ENCODE data around the gene HIC1.

Gene HIC1

GRCh38 chr17:2102931-2103809 lies 48.3 kb downstream of the HIC1 start:
- in situ Hi-C loops (cut with MboI; ENCODE audit: low sequenced_read_pairs, unreplicated experiment) = no loop called here
- no peak for DNase-seq (ENCODE audit: low spot score)
- TF ChIP-seq CTCF (IDR thresholded peaks at IDR 0.05; ENCODE audit: borderline replicate concordance, control extremely low read depth, extremely low read depth, insufficient read depth, missing control alignments) = no peak

GRCh38 chr17:2105663-2106062 lies 50.8 kb downstream of the HIC1 start:
- no peak for DNase-seq (ENCODE audit: low spot score)
- in situ Hi-C loops (cut with MboI; ENCODE audit: low sequenced_read_pairs, unreplicated experiment) = no loop called here
- no peak for TF ChIP-seq CTCF (IDR thresholded peaks at IDR 0.05; ENCODE audit: borderline replicate concordance, control extremely low read depth, extremely low read depth, insufficient read depth, missing control alignments)

- in situ Hi-C loops (cut with MboI; ENCODE audit: low sequenced_read_pairs, unreplicated experiment) = no loop called here
- no peak for DNase-seq (ENCODE audit: low spot score)
These were observed 51.5 kb downstream of the HIC1 start for GRCh38 chr17:2106308-2106955.

DNA sequence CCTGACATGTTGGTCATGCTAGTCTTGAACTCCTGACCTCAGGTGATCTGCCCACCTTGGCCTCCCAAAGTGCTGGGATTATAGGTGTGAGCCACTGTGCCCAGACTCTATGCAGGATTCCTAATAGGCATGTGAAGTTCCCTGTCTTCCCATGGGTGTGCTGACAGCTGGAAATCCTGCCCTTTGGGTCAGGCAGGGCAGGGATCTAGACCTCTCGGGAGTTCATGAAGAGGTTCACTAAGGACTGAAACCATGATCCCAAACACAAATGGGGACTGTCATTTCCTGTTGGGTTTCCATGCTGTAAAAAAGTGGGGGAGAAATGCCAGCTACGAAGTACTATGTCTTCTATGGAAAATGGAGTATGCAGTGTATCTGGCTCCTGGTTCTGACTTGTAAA lies 52.1 kb downstream of the HIC1 start:
- DNase-seq (ENCODE audit: low spot score) = no peak
- TF ChIP-seq CTCF (IDR thresholded peaks at IDR 0.05; ENCODE audit: borderline replicate concordance, control extremely low read depth, extremely low read depth, insufficient read depth, missing control alignments) = no peak
- in situ Hi-C loops (cut with MboI; ENCODE audit: low sequenced_read_pairs, unreplicated experiment) = no loop called here

More at GRCh38 chr17:2106308-2106955, 51.5 kb downstream of the HIC1 start:
- no peak for TF ChIP-seq CTCF (IDR thresholded peaks at IDR 0.05; ENCODE audit: borderline replicate concordance, control extremely low read depth, extremely low read depth, insufficient read depth, missing control alignments)

GRCh38 chr17:2107506-2107905 lies 52.6 kb downstream of the HIC1 start:
- TF ChIP-seq CTCF (IDR thresholded peaks at IDR 0.05; ENCODE audit: borderline replicate concordance, control extremely low read depth, extremely low read depth, insufficient read depth, missing control alignments) = no peak
- in situ Hi-C loops (cut with MboI; ENCODE audit: low sequenced_read_pairs, unreplicated experiment) = no loop called here
- DNase-seq (ENCODE audit: low spot score) = no peak

- no peak for TF ChIP-seq CTCF (IDR thresholded peaks at IDR 0.05; ENCODE audit: borderline replicate concordance, control extremely low read depth, extremely low read depth, insufficient read depth, missing control alignments)
- DNase-seq (ENCODE audit: low spot score) = no peak
- in situ Hi-C loops (cut with MboI; ENCODE audit: low sequenced_read_pairs, unreplicated experiment) = no loop called here
These were observed 53.3 kb downstream of the HIC1 start for GRCh38 chr17:2108170-2108569.

Data from GM13976 (cell line).